HG03045 (cell line): ENCODE measurements around the gene ZNF566.
A peak's percentile ranks its signal among the peaks of the same experiment; 100 is the strongest.
"Not testable (repeated sequence)": the region's sequence is repeated elsewhere in the genome, so short reads cannot be mapped to it uniquely, and the experiment has no call there.

Source experiments
- ATAC-seq: cut with Tn5 transposase; IDR thresholded peaks from one replicate; pipeline ENCODE4 v1.9.1; 2021; ENCODE audit warnings: mild to moderate bottlenecking, moderate library complexity; ENCODE audit not compliant: unreplicated experiment

Gene ZNF566

GRCh38 chr19:36489118-36489919, at the start of gene ZNF566:
ZNF566 (minus strand) TSS chr19:36489561; CDS start chr19:36476557, 13,004 bp downstream.
- ATAC-seq = peak; percentile 81

GRCh38 chr19:36528921-36529518, 39.7 kb upstream of the ZNF566 start:
- no peak for ATAC-seq

GRCh38 chr19:36528194-36528920, 39.0 kb upstream of the ZNF566 start, which contains the start of gene ZNF260:
ZNF260 (minus strand) TSS chr19:36528271; CDS start chr19:36515238, 13,033 bp downstream.
- peak; percentile 84 for ATAC-seq

- ATAC-seq = no peak
Measured at GRCh38 chr19:36527873-36528193, 38.5 kb upstream of the ZNF566 start.

GRCh38 chr19:36527341-36527740, 38.0 kb upstream of the ZNF566 start:
- ATAC-seq = no peak

GRCh38 chr19:36526581-36526980, 37.2 kb upstream of the ZNF566 start:
- no peak for ATAC-seq

GRCh38 chr19:36524617-36525016, 35.3 kb upstream of the ZNF566 start:
- ATAC-seq = no peak

DNA sequence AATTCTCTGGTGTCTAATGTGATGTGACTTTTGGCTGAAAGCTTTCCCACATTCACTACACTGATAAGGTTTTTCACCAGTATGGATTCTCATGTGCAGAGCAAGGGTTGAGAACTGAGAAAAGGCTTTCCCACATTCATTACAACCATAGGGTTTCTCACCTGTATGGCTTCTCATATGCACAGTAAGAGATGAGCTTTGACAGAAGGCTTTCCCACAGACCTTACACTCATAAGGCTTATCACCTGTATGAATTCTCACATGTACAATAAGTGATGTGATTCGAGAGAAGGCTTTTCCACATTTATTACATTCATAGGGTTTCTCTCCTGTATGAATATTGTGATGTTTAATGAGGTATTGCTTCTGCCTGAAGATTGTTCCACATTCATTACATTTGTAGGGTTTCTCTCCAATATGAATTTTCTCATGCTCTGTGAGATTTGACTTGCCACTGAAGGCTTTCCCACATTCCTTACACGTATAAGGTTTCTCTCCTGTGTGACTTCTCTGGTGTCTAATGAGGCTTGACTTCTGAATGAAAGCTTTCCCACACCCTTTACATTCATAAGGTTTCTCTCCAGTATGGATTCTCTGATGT, 24.8 kb upstream of the ZNF566 start:
- no peak for ATAC-seq

GRCh38 chr19:36508325-36508724, 19.0 kb upstream of the ZNF566 start:
- ATAC-seq = no peak

DNA sequence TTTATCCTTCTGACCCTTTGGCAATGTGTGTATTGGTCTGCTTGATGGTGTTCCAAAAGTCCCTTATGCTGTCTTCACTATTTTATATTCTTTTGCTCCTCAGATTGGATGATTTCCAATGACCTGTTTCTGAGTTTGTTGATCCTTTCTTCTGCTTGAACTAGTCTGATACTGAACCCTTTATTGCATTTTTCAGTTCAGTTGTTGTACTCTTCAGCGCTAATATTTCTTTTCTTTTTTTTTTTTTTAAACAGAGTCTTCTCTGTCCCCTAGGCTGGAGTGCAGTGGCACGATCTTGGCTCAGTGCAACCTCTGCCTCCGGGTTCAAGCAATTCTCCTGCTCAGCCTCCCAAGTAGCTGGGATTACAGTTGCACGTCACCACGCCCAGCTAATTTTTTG, 12.6 kb upstream of the ZNF566 start:
- no peak for ATAC-seq

GRCh38 chr19:36497001-36497400, 7.6 kb upstream of the ZNF566 start:
- ATAC-seq = no peak

DNA sequence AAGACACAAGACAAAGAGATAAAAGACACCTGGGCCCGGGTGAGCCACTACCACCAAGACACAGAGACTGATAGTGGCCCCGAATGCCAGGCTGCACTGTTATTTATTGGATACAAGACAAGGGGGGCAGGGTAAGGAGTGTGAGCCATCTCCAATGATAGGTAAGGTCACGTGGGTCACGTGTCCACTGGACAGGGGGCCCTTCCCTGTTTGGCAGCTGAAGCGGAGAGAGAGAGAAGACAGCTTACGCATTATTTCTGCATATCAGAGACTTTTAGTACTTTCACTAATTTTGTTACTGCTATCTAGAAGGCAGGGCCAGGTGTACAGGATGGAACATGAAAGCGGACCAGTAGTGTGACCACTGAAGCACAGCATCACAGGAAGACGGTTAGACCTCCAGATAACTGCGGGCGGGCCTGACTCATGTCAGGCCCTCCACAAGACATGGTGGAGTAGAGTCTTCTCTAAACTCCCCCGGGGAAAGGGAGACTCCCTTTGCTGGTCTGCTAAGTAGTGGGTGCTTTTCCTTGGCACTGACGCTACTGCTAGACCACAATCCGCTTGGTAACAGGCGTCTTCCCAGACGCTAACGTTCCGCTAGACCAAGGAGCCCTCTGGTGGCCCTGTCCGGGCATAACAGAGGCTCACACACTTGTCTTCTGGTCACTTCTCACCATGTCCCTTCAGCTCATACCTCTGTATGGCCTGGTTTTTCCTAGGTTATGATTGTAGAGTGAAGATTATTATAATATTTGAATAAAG, 3.5 kb upstream of the ZNF566 start:
- not testable (repeated sequence) for ATAC-seq

GRCh38 chr19:36490846-36491245, 1.5 kb upstream of the ZNF566 start:
- ATAC-seq = not testable (repeated sequence)

DNA sequence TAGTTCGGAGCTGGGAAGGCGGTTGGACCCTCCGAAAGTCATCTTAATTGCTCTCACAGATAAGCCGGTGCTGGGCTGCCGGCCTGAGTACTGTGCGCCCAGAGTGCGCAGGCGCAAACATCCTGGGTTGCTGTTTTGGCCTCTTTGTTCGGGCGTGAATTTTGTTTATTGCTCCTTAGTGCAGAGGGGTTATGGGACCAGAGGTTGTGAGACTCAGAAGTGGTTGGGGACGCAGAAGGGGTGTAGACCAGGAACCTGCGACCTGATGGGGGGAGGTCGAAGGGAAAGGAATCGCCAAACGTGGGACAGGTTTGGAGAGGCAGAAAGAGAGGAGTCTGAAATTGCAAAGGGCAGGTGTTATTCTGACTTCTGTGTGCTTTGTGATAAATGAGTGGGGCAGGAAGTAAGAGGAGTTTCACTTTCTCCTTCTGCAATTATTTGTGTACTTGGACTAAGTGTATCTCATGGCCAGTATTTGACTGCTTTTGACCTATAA, 607 bp upstream of the ZNF566 start:
- ATAC-seq = peak; percentile 59

GRCh38 chr19:36488846-36489117, 579 bp downstream of the ZNF566 start:
- ATAC-seq = peak; percentile 13

DNA sequence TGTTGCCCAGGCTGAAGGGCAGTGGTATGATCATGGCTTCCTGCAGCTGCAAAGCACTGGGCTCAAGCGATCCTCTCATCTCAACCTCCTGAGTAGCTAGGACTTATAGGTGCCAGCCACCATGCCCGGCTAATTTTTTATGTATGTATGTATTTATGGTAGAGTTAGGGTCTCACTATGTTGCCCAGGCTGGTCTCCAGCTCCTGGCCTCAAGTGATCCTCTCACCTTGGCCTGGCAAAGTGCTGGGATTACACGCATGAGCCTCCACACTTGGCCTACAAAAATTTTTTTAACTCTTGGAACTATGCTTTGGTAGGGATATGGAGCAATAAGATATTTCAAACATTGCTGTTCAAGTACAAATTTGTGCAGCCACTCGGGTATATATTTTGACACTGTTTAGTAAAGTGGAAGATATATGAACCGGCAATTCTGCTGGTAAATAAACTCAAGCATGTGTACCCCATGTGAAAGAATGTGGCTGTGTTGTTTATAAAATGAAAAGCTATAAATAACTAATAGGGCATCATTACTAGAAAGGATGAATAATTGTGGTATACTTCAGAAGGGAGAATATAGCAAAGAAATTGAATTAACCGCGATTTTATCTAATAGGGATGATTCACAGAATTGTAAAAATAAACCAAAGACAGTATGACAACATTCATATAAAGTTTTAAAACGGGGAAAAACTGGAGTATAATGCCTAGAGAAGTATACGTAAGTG, 1.1 kb downstream of the ZNF566 start:
- no peak for ATAC-seq

- no peak for ATAC-seq
Measured at GRCh38 chr19:36483653-36484052, 5.7 kb downstream of the ZNF566 start.

- no peak for ATAC-seq
Measured at GRCh38 chr19:36482876-36483275, 6.5 kb downstream of the ZNF566 start.

DNA sequence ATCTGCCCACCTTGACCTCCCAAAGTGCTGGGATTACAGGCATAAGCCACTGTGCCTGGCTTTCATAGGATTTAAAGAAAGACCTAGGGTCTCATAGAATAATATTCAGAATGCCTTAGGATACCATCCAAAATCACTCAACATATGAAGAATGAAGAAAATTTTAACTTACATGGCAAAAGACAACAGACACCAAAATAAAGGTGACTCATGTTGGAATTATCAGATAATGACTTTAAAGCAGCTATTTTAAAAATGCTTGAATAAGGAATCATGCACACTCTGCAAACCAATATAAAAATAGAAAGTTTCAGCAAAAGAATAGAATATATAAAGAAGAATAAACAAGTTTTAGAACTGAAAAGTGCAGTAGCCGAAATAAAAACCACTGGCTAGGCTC, 29.3 kb downstream of the ZNF566 start:
- ATAC-seq = no peak

DNA sequence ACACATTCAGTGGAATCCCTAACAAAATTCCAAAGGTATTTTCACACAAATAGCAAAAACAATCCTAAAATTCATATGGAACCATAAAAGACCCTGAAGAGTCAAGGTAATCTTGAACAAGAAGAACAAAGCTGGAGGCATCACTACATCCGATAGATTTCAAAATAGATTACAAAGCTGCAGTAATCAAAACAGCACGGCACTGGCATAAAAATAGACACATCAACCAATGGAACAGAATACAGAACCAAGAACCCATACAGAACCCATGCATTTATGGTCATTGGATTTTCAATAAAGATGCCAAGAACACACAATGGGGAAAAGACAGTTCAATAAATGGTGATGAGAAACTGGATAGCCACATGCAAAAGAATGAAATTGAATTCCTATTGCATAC, 32.5 kb downstream of the ZNF566 start:
- ATAC-seq = no peak
